Islet of Langerhans (tissue), 1 donor: ENCODE results near the gene MRGPRF.

Experiments
- FAIRE-seq: peaks from one replicate; lab custom pipeline; 2011; peaks lifted over from hg19 to GRCh38; lab: Jason Lieb, UNC

The MRGPRF gene

GRCh38 chr11:69013009-69013951 lies at the start of gene MRGPRF:
Gene MRGPRF (minus strand): TSS chr11:69013246. CDS start chr11:69009901, 3,345 bp downstream.
- FAIRE-seq: no peak

DNA sequence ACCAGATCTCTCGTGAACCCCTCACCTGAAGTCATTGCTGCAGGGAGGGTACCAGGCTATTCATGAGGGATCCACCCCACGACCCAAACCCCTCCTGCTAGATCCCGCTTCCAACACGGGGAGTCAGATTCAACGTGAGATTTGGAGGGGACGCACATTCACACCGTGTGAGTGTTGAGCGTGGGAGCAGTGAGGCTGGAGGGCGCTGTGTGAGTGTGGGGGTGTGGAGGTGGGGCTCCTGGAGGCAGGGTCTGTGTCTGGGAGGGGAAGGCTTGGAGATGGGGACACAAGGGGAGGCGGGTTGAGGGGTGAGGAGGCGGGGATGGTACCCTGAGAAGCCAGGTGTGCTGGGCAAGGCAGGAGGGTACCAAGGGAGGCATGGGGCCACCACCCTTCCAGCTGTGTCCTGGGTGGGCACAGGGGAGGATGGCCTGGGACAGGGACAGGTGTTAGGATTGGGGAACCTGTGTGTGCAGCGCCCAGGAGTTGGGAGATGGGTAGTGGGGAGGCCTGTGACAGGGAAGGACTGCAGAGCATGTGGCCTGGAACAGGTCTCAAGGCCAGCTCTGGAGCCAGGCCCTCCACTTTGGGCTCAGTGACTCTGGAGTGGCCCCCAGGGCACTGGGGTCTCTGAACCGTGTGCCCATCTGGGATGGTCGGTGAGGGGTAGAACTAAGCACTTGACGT lies 49.3 kb upstream of the MRGPRF start:
- no peak for FAIRE-seq

DNA sequence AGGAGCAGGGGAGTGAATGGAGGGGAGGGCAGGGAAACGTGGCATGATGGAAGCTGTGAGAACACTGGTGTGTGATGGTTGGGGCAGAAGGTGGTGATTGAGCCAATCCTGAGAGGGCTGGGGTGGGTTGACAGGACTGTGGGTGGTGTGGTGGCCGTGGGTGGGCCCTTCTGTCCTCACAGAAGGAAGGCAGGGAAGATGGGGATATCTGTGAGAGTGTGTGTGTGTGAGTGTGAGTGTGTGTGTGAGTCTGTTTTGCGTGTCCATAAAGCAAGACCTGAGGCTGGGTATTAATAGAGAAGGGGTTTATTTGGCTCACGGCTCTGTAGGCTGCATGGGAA lies 48.6 kb upstream of the MRGPRF start:
- no peak for FAIRE-seq

DNA sequence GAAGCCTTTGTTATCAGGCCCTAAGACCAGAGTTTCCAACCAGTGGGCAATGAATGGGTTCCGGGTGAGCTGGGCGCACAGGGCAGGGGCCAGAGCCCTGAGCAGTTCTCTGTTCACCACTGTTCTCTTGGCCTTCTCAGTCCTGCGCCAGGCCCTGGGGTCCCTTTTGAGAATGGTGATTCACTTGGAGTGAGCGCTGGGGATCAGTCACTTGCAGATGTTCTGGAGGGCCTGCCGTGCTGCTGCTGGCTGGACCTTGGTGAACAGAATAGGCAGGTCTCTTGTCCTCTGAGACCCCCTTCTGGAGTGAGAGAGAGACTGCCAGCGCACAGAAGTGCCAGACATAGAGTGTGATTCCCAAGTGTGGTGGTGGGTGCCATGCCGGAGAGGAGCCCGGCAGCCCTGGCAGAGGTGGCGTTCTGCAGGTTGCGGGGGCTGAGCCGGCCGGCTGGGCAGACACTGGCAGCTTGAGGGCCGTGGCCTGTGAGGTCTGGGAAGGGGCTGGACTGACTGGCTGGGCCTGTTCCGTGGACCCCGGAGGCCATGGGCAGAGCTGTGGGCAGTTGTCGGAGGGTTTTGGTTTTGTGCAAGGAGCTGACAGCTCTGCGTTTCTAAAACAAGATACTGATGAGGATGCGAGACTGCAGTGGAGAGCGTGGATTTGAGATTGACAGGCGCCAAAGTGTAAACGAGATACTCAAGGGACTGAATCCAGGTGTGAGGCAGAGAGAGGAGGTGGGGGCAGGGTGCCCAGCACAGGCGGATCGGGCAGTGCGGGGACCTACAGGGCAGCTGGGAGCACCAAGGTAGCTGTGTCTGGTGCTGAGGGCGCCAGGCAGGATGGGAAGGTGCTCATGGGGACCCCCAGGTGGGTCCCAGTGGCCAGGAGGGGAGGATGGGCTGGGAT lies 48.0 kb upstream of the MRGPRF start:
- FAIRE-seq: no peak

DNA sequence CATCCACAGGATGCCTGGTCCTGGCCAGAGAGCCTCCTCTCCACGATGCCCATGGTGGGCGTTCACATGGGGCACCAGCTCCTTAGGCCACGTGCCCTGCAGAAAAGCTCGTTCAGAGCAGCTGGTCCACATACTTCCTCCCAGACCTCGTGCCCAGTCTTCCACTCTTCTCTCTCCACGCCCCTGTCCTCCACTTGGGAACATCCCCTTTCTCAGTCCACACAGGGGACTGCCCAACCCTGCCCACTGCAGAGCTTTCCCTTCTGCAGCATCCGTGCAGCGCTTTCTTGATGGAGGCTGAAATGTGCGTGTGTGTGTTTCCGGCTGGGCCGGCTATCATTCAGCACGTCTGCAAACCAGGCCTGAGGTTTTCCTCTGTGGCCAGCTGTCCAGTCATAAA lies 46.9 kb upstream of the MRGPRF start:
- FAIRE-seq: no peak

DNA sequence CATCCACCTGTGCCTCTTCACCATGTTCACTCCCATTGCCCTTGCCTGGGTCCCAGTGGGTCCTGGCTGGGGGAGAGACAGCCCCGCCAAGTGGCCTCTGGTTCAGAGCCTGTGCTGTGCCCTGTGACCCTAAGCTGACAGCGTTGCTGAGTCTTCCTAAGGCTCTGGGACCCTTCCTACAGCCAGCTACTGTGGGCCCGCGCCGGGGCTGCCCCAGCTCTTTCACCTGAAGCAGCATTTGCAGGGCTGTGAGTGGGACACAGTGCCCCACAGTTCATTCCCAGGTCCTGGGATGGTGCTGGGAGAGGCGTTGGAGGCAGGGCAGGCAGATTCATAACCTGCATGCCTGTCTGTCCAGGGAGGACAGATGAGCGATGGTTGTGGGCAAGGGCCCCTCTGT lies 46.4 kb upstream of the MRGPRF start:
- no peak for FAIRE-seq

DNA sequence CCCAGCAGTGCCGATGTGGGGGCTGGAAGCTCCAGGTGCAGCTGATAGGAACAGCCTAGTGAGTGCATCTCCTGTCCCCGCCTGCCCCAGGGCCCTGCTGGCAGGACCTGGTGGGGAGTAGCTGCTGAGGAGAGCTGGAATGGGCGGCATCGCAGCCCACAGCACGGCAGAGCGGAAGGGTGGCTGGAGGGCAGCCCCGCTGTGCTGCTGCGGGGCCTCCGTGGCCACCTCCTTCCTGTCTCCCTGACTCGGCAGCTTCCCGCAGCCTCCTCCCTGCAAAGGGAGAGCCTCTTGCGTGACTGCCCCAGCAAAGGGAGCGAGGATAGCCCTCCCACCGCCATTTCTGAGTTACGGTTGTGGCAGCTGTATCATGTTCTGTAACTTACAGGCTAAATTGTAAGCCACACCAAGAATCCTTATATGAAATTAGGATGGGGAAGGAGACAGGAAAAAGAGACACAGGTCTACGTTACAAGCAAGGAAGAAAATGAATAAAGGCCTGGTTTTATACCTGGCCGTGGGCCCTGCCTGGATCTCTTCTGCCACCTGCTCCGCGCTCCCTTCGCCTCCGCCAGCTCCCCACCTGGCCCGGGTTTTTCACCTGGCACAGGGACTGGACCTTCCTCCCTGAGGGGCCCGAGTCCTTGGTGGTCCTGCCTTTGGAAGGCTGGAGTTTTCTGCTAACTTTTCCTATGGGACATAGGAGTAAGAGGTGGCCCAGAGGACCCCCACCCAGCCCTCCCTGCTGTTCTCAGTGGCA lies 45.6 kb upstream of the MRGPRF start:
- no peak for FAIRE-seq

DNA sequence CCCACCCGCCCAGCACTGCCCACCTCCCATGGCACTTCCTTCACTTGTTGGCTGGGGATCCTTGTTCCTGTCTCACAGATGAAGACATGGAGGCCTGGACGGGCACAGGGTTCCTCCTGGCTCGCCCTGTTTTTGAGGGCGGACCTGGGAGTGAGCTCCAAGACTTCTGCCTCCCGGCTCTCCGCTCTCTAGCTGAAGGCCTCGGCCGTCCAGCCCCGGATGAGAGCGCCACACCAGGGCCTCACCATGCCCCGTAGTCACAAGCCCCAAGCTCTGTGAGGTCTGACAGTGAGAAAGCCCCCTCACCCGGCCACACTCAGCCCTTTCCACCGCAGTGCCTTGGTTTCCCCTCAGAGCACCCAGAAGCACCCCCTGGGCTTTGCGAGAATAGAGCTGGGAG lies 44.8 kb upstream of the MRGPRF start:
- FAIRE-seq: no peak

DNA sequence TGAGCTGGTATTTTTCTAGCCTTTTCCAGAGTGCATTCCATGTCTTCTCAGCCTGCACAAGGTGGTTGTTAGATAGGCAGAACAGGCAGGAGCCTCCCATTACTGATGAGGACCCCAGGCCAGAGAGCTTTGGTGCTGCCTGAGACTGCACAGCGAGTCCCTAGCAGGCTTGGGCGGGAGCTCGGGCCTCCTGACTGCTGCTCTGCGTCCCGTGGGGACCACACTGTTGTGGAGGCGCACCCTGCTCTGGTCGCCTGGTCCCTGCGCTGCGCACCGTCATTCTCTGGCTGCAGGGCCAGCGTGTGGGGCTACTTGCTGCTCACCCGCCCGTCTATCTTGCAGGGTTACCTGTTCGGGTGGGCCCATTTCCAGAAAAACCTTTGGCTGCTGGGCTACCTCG lies 44.2 kb upstream of the MRGPRF start:
- FAIRE-seq: no peak

DNA sequence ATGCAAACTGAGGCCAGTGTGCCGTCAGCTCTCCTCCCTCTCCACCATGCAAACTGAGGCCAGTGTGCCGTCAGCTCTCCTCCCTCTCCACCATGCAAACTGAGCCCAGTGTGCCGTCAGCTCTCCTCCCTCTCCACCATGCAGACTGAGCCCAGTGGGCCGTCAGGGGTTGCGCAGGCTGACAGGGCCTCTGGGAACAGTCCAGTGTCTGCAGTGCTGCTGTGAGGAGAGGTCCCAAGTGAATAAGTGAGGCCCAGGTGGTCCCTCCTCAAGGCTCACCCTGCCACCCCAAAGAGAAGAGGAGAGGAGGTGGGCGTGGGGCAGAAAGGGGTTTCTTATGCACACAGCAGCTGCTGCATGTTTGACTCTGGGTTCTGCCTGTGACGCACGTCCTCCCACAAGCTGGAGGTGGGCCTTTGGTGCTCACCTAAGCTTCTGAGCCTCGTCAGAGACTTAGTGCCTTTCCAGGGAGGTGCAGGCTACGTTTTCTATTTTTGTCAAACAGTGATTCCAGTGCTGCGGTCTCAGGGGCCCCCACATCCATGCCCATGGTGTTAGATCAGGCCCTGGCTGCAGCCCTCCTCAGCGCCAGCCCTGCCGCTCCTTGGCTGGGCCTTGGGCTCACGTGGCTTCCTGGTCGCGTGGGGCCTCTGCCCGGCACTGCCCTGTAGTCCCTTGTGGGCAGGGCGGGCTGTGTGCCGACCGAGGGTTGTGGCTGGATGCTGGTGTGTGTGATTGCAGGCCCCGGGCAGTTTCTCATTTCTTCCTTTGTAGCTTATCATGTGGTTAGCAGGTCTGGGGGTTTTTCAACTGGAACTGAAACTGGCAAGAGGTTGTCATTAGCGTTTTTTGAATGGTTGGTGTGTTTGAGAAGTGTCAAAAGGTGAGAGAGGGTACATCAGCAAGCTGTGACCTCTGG lies 42.8 kb upstream of the MRGPRF start:
- FAIRE-seq: no peak

- FAIRE-seq: no peak
These were observed 42.2 kb upstream of the MRGPRF start for GRCh38 chr11:69055212-69055586.

GRCh38 chr11:69054397-69055211 lies 41.6 kb upstream of the MRGPRF start:
- no peak for FAIRE-seq

DNA sequence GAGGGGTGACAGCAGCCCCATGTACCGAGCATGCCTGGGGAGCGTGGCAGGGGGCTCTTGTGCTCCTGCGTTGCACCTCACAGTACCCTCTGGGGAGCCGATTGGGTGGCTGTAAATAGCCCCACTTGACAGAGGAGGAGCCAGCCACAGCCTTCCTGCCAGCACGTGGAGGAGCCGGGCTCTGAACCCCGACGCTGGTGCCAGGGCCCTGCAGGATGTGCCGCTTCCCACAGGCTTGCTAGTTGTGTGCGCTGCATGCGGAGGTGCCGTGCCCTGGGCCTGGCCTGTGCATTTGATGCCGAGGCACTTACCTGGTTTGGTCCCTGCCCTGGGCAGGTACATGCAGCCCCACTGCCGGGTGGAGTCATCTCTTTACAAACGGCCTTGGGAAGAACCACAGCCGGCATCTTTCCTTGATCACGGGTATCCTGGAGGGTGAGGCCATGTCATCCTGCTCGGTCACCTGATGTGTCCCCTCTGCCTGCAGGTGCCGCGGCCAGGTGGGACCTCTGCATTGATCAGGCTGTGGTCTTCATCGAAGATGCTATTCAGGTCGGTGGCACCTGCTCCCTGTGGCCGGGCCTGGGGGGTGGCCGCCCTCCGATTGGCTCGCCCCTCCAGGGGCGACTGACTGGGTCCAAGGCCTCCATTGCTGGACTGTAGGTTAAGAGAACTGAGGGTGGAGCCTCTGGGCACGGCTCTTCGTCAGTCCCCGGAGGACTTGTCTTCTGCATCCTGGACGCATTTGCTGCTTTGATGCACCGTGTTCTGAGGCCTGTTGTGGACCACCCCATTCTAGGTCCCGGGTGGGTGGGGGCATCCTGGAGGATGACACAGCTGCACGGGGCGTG lies 40.7 kb upstream of the MRGPRF start:
- no peak for FAIRE-seq

- FAIRE-seq: no peak
These were observed 40.1 kb upstream of the MRGPRF start for GRCh38 chr11:69053169-69053477.

DNA sequence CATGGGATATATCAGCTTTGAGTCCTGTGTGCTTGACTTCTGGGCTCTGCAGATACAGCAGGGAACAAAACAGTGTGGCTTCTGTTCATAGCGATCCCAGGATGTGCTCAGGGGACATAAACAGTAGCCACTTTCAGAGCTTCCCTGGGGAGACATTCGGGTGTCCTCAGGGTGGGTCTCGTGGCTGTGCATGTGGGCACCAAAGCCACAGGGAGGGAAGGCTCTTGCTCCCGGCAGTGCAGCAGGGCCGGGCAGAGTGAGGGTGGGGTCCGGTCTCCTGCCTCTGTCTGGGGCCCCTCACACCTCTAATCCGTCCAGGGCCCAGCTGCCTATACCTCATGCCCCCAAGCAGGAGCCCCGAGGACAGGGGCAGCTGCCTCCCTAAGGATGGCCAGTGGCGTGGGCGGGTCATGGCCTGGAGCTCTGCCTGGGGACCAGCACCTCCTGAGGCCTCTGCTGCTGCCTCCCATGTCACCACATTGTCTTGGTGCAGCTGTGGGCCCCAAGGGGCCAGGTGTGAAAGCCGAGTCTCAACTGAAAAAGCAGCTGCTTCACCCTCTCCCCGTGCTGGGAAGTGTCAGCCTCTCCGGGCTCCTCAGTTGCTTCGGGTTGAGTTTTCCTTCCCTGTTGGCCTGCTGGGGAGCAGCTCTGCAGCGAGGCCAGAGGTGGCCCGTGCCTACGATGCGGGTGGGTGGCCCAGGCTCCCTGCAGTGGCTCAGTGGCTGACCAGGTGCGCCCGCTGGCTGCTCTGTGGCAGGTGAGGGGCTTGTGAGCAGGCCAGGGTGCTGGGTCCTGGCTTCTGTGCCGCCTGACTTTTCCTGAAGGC lies 39.5 kb upstream of the MRGPRF start:
- FAIRE-seq: no peak

- FAIRE-seq: no peak
These were observed 38.6 kb upstream of the MRGPRF start for GRCh38 chr11:69051381-69052342.
